Measurements from ENCODE around the gene ANXA1. TPM values are rescaled to one million over a fixed set of nuclear protein-coding genes. Genes with fewer than 3 reads are reported as not detected.

ANXA1 gene
- total RNA-seq, 1 experiment from 2014 or later: 2.1 TPM

DNA sequence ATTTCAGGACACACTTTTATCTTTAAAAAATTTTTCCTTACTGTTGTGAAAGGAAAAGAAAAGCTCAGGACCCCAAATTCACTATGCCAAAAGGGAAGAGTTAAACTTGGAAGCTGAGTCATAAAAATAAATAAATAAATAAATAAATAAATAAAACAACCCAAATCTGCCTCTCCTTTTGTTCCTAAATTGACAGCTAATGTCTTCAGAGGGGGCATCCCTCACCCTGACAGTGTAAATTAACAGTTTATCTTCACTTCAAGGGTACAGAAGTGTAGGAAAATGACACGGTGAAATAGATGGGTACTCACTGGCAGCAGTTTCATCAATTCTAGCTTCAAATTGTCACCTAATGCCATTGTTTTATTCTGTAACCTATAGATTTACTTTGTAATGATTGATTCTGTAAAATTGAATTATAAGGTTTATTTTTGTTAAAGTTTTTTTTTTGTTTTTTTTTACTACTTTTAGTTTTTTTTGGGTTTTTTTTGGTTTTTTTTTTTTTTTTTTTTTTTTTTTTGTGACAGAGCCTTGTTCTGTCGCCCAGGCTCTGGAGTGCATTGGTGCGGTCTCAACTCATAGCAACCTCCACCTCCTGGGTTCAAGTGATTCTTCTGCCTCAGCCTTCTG lies 18.5 kb upstream of the ANXA1 start:
- Mint-ChIP-seq H3K36me3 (no peaks in the 10 kb centered on the region), H3K4me1 (peaks cover 15% of the 10 kb centered on the region), H3K9me3 (no peaks in the 10 kb centered on the region), H3K4me3 (no peak overlapping the region), H3K27ac (no peak overlapping the region), H3K27me3 (ENCODE audit: low read depth) (no peaks in the 10 kb centered on the region)
- ChIA-PET CTCF (no interaction called here), POLR2A (no interaction called here)
- no peak for TF ChIP-seq ZNF416 (CRISPR knock-in tag; IDR thresholded peaks at IDR 0.05)
- no peak for TF ChIP-seq ZNF512 (CRISPR knock-in tag; IDR thresholded peaks at IDR 0.05; ENCODE audit: borderline replicate concordance)
- no peak for TF ChIP-seq CTCF (IDR thresholded peaks at IDR 0.05)
- TF ChIP-seq FOXK1 (CRISPR knock-in tag; IDR thresholded peaks at IDR 0.05): no peak
- no peak for TF ChIP-seq NR1H2 (CRISPR knock-in tag; IDR thresholded peaks at IDR 0.05)
- ATAC-seq (no peak), DNase-seq (ENCODE audit: low spot score) (no peak)

DNA sequence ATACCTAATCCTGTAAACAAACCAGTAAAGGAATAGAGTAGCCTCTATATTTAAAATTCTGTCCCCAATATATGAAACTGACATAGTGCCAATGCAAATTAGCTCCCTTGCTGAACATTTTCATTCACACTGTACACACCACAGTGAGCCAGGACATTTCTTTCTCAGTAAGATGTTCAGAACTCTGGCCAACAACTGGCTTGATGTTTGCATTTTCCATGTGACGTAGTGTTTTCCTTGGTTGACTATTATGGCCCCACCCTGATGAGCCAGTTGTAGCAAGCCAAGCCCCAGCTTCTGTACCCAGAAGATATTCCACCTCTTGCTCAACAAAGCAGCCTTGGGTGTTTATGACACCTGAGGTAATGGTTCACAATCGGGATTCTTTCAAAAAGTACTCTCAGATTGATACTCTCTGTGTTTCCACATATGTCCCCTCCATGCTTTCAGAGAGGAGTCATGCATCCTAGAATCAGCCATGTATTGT lies 17.7 kb upstream of the ANXA1 start:
- Mint-ChIP-seq H3K27ac (no peak overlapping the region), H3K4me1 (peaks cover 15% of the 10 kb centered on the region), H3K36me3 (no peaks in the 10 kb centered on the region), H3K9me3 (no peaks in the 10 kb centered on the region), H3K4me3 (no peak overlapping the region), H3K27me3 (ENCODE audit: low read depth) (no peaks in the 10 kb centered on the region)
- TF ChIP-seq EMX1 (CRISPR knock-in tag; IDR thresholded peaks at IDR 0.05) (no peak), ATF3 (CRISPR knock-in tag; conservative IDR thresholded peaks at IDR 0.05) (no peak), MYBL2 (CRISPR knock-in tag; IDR thresholded peaks at IDR 0.05) (no peak), ETV6 (CRISPR knock-in tag; IDR thresholded peaks at IDR 0.05) (no peak)
- ATAC-seq (no peak), DNase-seq (ENCODE audit: low spot score) (no peak)
- ChIA-PET POLR2A (no interaction called here), CTCF (no interaction called here)

DNA sequence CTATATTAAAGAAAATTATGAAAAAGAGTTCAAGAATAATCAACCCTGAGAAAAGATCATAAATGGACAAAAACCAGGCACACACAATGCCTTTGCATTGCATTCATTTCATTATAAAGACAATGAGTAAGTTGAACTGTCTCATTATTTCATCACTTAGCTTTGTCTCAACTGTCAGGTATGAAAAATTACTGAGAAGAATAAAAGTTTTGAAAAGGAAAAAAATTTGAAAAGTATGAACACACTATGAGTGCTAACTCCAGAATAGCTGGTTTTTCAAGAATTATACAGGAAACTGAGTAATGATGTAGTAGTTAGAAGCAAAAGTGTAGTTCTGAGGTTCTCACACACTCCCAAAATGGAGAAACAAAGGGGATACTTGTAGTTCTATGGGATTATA lies 16.3 kb upstream of the ANXA1 start:
- H3K4me3 Mint-ChIP-seq: no peak overlapping the region
- H3K9me3 Mint-ChIP-seq: no peaks in the 10 kb centered on the region
- POLR2A ChIA-PET: no interaction called here
- ATAC-seq (no peak), DNase-seq (ENCODE audit: low spot score) (no peak)
- CTCF ChIA-PET: interaction anchor here (0.7 kb wide), 1 partner anchor 28 kb away, joined by 3 read pairs; no protein-coding TSS in a partner anchor
- H3K4me1 Mint-ChIP-seq: peaks cover 15% of the 10 kb centered on the region
- H3K27ac Mint-ChIP-seq: no peak overlapping the region
- H3K36me3 Mint-ChIP-seq: no peaks in the 10 kb centered on the region
- H3K27me3 Mint-ChIP-seq (ENCODE audit: low read depth): no peaks in the 10 kb centered on the region
- TF ChIP-seq ZNF512 (CRISPR knock-in tag; IDR thresholded peaks at IDR 0.05; ENCODE audit: borderline replicate concordance) (no peak), GTF2I (CRISPR knock-in tag; conservative IDR thresholded peaks at IDR 0.05) (no peak), ZMAT4 (CRISPR knock-in tag; IDR thresholded peaks at IDR 0.05) (no peak), CREB1 (CRISPR knock-in tag; IDR thresholded peaks at IDR 0.05) (no peak), ZNF263 (CRISPR knock-in tag; IDR thresholded peaks at IDR 0.05; ENCODE audit: low read depth) (no peak), KAT7 (CRISPR knock-in tag; IDR thresholded peaks at IDR 0.05; ENCODE audit: borderline replicate concordance) (no peak), EMX1 (CRISPR knock-in tag; IDR thresholded peaks at IDR 0.05) (no peak), PRDM15 (CRISPR knock-in tag; IDR thresholded peaks at IDR 0.05) (no peak), TP53 (CRISPR knock-in tag; IDR thresholded peaks at IDR 0.05) (no peak), MLX (CRISPR knock-in tag; IDR thresholded peaks at IDR 0.05) (no peak)
- TF ChIP-seq, protein P1, sequence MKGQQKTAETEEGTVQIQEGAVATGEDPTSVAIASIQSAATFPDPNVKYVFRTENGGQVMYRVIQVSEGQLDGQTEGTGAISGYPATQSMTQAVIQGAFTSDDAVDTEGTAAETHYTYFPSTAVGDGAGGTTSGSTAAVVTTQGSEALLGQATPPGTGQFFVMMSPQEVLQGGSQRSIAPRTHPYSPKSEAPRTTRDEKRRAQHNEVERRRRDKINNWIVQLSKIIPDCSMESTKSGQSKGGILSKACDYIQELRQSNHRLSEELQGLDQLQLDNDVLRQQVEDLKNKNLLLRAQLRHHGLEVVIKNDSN (CRISPR knock-in tag; IDR thresholded peaks at IDR 0.05): no peak
- TF ChIP-seq, protein P2, sequence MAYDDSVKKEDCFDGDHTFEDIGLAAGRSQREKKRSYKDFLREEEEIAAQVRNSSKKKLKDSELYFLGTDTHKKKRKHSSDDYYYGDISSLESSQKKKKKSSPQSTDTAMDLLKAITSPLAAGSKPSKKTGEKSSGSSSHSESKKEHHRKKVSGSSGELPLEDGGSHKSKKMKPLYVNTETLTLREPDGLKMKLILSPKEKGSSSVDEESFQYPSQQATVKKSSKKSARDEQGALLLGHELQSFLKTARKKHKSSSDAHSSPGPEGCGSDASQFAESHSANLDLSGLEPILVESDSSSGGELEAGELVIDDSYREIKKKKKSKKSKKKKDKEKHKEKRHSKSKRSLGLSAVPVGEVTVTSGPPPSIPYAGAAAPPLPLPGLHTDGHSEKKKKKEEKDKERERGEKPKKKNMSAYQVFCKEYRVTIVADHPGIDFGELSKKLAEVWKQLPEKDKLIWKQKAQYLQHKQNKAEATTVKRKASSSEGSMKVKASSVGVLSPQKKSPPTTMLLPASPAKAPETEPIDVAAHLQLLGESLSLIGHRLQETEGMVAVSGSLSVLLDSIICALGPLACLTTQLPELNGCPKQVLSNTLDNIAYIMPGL (CRISPR knock-in tag; IDR thresholded peaks at IDR 0.05): no peak
